GM12878 (cell line): ENCODE results near the gene EGFR. TPM values are rescaled to one million over a fixed set of nuclear protein-coding genes. Genes with fewer than 3 reads are reported as not detected.

Experiments
- ATAC-seq: fragments of 200-7000 bp; cut with Tn5 transposase; 3 replicates; pipeline ENCODE4 v1.9.1; 2020; ENCODE audit warnings: mild to moderate bottlenecking, moderate library complexity
- BruUV-seq: library from RNA; stranded (reverse); fragments of 400-500 nt; replicated peaks from 2 replicates; lab custom pipeline; 2021; lab: Mats Ljungman, UMichigan
- CTCF ChIA-PET: fragments of 300-600 bp; sonication (Branson Sonifier 250); formaldehyde crosslinking; extraction: SDS; loops from one replicate; lab custom pipeline; 2021; ENCODE audit warnings: inconsistent platforms; lab: Yijun Ruan, JAX
- POLR2A ChIA-PET: fragments of 350-600 bp; formaldehyde crosslinking; extraction: SDS; loops from one replicate; lab custom pipeline; 2021; ENCODE audit warnings: inconsistent platforms; lab: Charles Lee
- RAD21 ChIA-PET: fragments of 300-600 bp; sonication (Branson Sonifier 250); formaldehyde crosslinking; loops from one replicate; lab custom pipeline; 2023; ENCODE audit warnings: antibody characterized with exemption; ENCODE audit not compliant: unreplicated experiment; lab: Charles Lee
- SMC1A ChIA-PET: fragments of 300-600 bp; sonication (Branson Sonifier 250); formaldehyde crosslinking; loops from one replicate; lab custom pipeline; 2023; ENCODE audit not compliant: unreplicated experiment, uncharacterized antibody; lab: Charles Lee
- DNase-seq: peaks from one replicate; pipeline ENCODE4 v3.0.0-alpha.2; 2011; ENCODE audit warnings: low read depth, low spot score
- FAIRE-seq: peaks from 3 replicates; lab custom pipeline; 2011; peaks lifted over from hg19 to GRCh38; lab: Jason Lieb, UNC
- H2AFZ ChIP-seq: 2 replicates; pipeline ENCODE4 v1.6.0; 2011; ENCODE audit warnings: low read depth, low read length, control low read depth; ENCODE audit not compliant: control insufficient read depth
- H3K27ac ChIP-seq: 2 replicates; pipeline ENCODE4 v1.5.1; 2011; ENCODE audit warnings: control low read depth; ENCODE audit not compliant: control insufficient read depth, insufficient read depth
- H3K27me3 ChIP-seq, 2 experiments: replicated peaks in 1 of 2; 2 replicates each; pipeline versions ENCODE4 v1.6.0 to v1.6.1; 2011; ENCODE audit warnings: low read length in 1 of 2; ENCODE audit not compliant: control insufficient read depth in 2 of 2, insufficient read depth in 2 of 2
- H3K36me3 ChIP-seq, 2 experiments: 2 replicates each; pipeline ENCODE4 v1.5.1; 2011; ENCODE audit warnings: low read length in 1 of 2; ENCODE audit not compliant: control insufficient read depth in 2 of 2, insufficient read depth in 2 of 2
- H3K4me1 ChIP-seq: 2 replicates; pipeline ENCODE4 v1.6.1; 2011; ENCODE audit warnings: mild to moderate bottlenecking, low read length, moderate library complexity, mixed read lengths; ENCODE audit not compliant: control insufficient read depth, insufficient read depth
- H3K4me2 ChIP-seq: 2 replicates; pipeline ENCODE4 v1.6.0; 2011; ENCODE audit warnings: control low read depth; ENCODE audit not compliant: control insufficient read depth, insufficient read depth
- H3K4me3 ChIP-seq: fragments of 200-600 bp; sonication (generic); 2 replicates; pipeline ENCODE4 v1.5.1; 2016
- H3K79me2 ChIP-seq: 2 replicates; pipeline ENCODE4 v1.6.0; 2011; ENCODE audit warnings: low read length; ENCODE audit not compliant: control insufficient read depth, insufficient read depth
- H3K9ac ChIP-seq: 2 replicates; pipeline ENCODE4 v1.8.0; 2011; ENCODE audit warnings: low read length, control low read depth, mixed read lengths; ENCODE audit not compliant: control insufficient read depth, insufficient read depth
- H3K9me3 ChIP-seq: replicated peaks from 3 replicates; pipeline ENCODE4 v1.5.1; 2011; ENCODE audit warnings: mild to moderate bottlenecking, low read length; ENCODE audit not compliant: control insufficient read depth, insufficient read depth
- H4K20me1 ChIP-seq: 2 replicates; pipeline ENCODE4 v1.6.0; 2011; ENCODE audit not compliant: control insufficient read depth, insufficient read depth
- DPF2 ChIP-seq: fragments of 450-650 bp; IDR thresholded peaks from 2 replicates; pipeline ENCODE4 v1.6.1; 2017; ENCODE audit warnings: mild to moderate bottlenecking
- EGR1 ChIP-seq, 2 experiments: IDR thresholded peaks; 1 replicate in 1 of 2; 2 replicates in 1 of 2; pipeline ENCODE4 v1.6.1; 2011 to 2012; ENCODE audit warnings: low read depth in 2 of 2, low read length in 2 of 2, borderline replicate concordance in 1 of 2, mild to moderate bottlenecking in 1 of 2, moderate library complexity in 1 of 2
- MEF2A ChIP-seq: IDR thresholded peaks from 2 replicates; pipeline ENCODE4 v1.6.1; 2011; ENCODE audit warnings: low read depth, mild to moderate bottlenecking, low read length, moderate library complexity; ENCODE audit not compliant: insufficient read depth
- MTA2 ChIP-seq: fragments of 450-650 bp; IDR thresholded peaks from 2 replicates; pipeline ENCODE4 v1.6.1; 2016; ENCODE audit warnings: low read depth, mild to moderate bottlenecking, moderate library complexity
- NBN ChIP-seq: fragments of 450-650 bp; IDR thresholded peaks from 2 replicates; pipeline ENCODE4 v1.6.1; 2016
- NFXL1 ChIP-seq: fragments of 450-650 bp; IDR thresholded peaks from 2 replicates; pipeline ENCODE4 v1.6.1; 2017; ENCODE audit warnings: antibody characterized with exemption, mild to moderate bottlenecking, borderline replicate concordance
- NFYA ChIP-seq: IDR thresholded peaks from 2 replicates; pipeline ENCODE4 v1.6.1; 2011; ENCODE audit warnings: low read depth, mild to moderate bottlenecking, low read length, improper control_type of control experiment, borderline replicate concordance
- NR2F1 ChIP-seq: fragments of 450-650 bp; conservative IDR thresholded peaks from 2 replicates; pipeline ENCODE4 v1.6.1; 2017; ENCODE audit warnings: mild to moderate bottlenecking
- TARDBP ChIP-seq: IDR thresholded peaks from 2 replicates; pipeline ENCODE4 v1.6.1; 2016; ENCODE audit warnings: borderline replicate concordance
- ZNF274 ChIP-seq: IDR thresholded peaks from one replicate; pipeline ENCODE4 v1.8.0; 2011; ENCODE audit not compliant: insufficient read length, insufficient read depth
- WGBS: methylation state at CpG from one replicate; pipeline ENCODE4 v1.1.6; 2016; ENCODE audit warnings: low lambda C conversion rate; ENCODE audit not compliant: insufficient replicate concordance, insufficient coverage; ENCODE audit errors: missing lambda C conversion rate; 5-methylcytosine and 5-hydroxymethylcytosine counted together
- in situ Hi-C: fragments of 300-500 bp; cut with MboI; formaldehyde crosslinking; loops from 9 replicates; pipeline ENCODE4 v1.14.3; 2018; ENCODE audit warnings: mixed read lengths
- intact Hi-C: fragments of 100-400 bp; cut with micrococcal nuclease; formaldehyde crosslinking; loops from one replicate; pipeline ENCODE4 v1.14.2; 2022; ENCODE audit not compliant: unreplicated experiment
- polyA plus RNA-seq, 11 experiments: library from polyadenylated mRNA; depleted of rRNA in 4 of 11; unstranded in 6 of 11; stranded (reverse) in 5 of 11; fragments of >200 nt; fragmentation: Nextera tagmentation in 4 of 11; fragmentation: Illumina TruSeq in 1 of 11; extraction: Ambion mirVana in 4 of 11; extraction: Trizol in 1 of 11; gene quantifications; 1 replicate in 1 of 11; 2 replicates in 10 of 11; pipeline versions ENCODE4 v1.2.1 to v1.2.3, GENCODE V29; 2011 to 2016; ENCODE audit warnings: inconsistent platforms in 2 of 11, missing spikeins in 2 of 11, low read depth in 1 of 11
- total RNA-seq, 4 experiments: library from RNA; depleted of rRNA in 3 of 4; stranded (reverse); fragments of >200 nt in 3 of 4; fragmentation: Illumina TruSeq in 1 of 4; extraction: Trizol in 1 of 4; gene quantifications; 2 replicates each; pipeline versions ENCODE4 v1.2.1 to v1.2.3, GENCODE V29; 2013 to 2021
- TF ChIP-seq, protein P1 (sequence below): fragments of 450-650 bp; conservative IDR thresholded peaks from 2 replicates; pipeline ENCODE4 v1.6.1; 2017; ENCODE audit warnings: mild to moderate bottlenecking, moderate library complexity
- TF ChIP-seq, protein P2 (sequence below): IDR thresholded peaks from 2 replicates; pipeline ENCODE4 v1.6.1; 2011; ENCODE audit warnings: borderline replicate concordance, low read depth, mild to moderate bottlenecking, moderate library complexity, mixed read lengths, low read length; ENCODE audit not compliant: insufficient read depth; ENCODE audit errors: extremely low read length
- TF ChIP-seq, protein P3 (sequence below): fragments of 450-650 bp; formaldehyde crosslinking; IDR thresholded peaks from 2 replicates; pipeline ENCODE4 v1.5.0; 2022; ENCODE audit warnings: mild to moderate bottlenecking, missing genetic modification characterization

EGFR gene
- total and polyA plus RNA-seq, 10 of the 15 experiments (the other 5 are each of a cell fraction or from before 2014, with no cell fraction given) = 0.01 to 0.31 TPM; not detected in 8

GRCh38 chr7:55181762-55182161, 162.9 kb downstream of the EGFR start:
- no peak for FAIRE-seq

GRCh38 chr7:55183897-55184296, 165.1 kb downstream of the EGFR start:
- FAIRE-seq (no peak), ATAC-seq (no peak), DNase-seq (no peak)
- SMC1A ChIA-PET = interaction anchor here (1.6 kb wide), 1 partner anchor 30 kb away, joined by 3 read pairs; no protein-coding TSS in a partner anchor
- intact Hi-C loops = no loop called here
- Histone ChIP-seq H4K20me1 (no peaks in the 10 kb centered on the region), H3K9ac (no peak overlapping the region), H2AFZ (no peak overlapping the region), H3K4me3 (no peak overlapping the region), H3K79me2 (no peaks in the 10 kb centered on the region), H3K4me2 (no peak overlapping the region), H3K36me3 (no peaks in the 10 kb centered on the region), H3K27ac (no peak overlapping the region), H3K27me3 (peaks cover 0 to 2% of the 10 kb centered on the region in 2 experiments; a peak in 1 of 4 replicates), H3K4me1 (no peaks in the 10 kb centered on the region), H3K9me3 (no peaks in the 10 kb centered on the region)
- 47% methylated on average over 14 of the region's 15 CpGs for WGBS
- POLR2A ChIA-PET = interaction anchor here (0.6 kb wide), 1 partner anchor 18 kb away, joined by 4 read pairs; no protein-coding TSS in a partner anchor
- no TSS peak for BruUV-seq
- in situ Hi-C loops = no loop called here
- RAD21 ChIA-PET = no interaction called here
- CTCF ChIA-PET = no interaction called here
- TF ChIP-seq NFXL1 (no peak), NBN (no peak), MEF2A (no peak), EGR1 (IDR thresholded peaks at IDR 0.05; ENCODE audit: borderline replicate concordance in 1 of 2, low read depth in 2 of 2, low read length in 2 of 2) (no peak), ZNF274 (no peak), NFYA (no peak), MTA2 (no peak)
- TF ChIP-seq, protein P1, sequence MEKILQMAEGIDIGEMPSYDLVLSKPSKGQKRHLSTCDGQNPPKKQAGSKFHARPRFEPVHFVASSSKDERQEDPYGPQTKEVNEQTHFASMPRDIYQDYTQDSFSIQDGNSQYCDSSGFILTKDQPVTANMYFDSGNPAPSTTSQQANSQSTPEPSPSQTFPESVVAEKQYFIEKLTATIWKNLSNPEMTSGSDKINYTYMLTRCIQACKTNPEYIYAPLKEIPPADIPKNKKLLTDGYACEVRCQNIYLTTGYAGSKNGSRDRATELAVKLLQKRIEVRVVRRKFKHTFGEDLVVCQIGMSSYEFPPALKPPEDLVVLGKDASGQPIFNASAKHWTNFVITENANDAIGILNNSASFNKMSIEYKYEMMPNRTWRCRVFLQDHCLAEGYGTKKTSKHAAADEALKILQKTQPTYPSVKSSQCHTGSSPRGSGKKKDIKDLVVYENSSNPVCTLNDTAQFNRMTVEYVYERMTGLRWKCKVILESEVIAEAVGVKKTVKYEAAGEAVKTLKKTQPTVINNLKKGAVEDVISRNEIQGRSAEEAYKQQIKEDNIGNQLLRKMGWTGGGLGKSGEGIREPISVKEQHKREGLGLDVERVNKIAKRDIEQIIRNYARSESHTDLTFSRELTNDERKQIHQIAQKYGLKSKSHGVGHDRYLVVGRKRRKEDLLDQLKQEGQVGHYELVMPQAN = no peak
- TF ChIP-seq, protein P2, sequence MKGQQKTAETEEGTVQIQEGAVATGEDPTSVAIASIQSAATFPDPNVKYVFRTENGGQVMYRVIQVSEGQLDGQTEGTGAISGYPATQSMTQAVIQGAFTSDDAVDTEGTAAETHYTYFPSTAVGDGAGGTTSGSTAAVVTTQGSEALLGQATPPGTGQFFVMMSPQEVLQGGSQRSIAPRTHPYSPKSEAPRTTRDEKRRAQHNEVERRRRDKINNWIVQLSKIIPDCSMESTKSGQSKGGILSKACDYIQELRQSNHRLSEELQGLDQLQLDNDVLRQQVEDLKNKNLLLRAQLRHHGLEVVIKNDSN = no peak
- TF ChIP-seq, protein P3, sequence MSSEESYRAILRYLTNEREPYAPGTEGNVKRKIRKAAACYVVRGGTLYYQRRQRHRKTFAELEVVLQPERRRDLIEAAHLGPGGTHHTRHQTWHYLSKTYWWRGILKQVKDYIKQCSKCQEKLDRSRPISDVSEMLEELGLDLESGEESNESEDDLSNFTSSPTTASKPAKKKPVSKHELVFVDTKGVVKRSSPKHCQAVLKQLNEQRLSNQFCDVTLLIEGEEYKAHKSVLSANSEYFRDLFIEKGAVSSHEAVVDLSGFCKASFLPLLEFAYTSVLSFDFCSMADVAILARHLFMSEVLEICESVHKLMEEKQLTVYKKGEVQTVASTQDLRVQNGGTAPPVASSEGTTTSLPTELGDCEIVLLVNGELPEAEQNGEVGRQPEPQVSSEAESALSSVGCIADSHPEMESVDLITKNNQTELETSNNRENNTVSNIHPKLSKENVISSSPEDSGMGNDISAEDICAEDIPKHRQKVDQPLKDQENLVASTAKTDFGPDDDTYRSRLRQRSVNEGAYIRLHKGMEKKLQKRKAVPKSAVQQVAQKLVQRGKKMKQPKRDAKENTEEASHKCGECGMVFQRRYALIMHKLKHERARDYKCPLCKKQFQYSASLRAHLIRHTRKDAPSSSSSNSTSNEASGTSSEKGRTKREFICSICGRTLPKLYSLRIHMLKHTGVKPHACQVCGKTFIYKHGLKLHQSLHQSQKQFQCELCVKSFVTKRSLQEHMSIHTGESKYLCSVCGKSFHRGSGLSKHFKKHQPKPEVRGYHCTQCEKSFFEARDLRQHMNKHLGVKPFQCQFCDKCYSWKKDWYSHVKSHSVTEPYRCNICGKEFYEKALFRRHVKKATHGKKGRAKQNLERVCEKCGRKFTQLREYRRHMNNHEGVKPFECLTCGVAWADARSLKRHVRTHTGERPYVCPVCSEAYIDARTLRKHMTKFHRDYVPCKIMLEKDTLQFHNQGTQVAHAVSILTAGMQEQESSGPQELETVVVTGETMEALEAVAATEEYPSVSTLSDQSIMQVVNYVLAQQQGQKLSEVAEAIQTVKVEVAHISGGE (CRISPR knock-in tag) = no peak

More at GRCh38 chr7:55181762-55182161, 162.9 kb downstream of the EGFR start:
- ChIA-PET CTCF (no interaction called here), SMC1A (no interaction called here), RAD21 (no interaction called here), POLR2A (no interaction called here)
- Histone ChIP-seq H3K4me3 (no peak overlapping the region), H3K9me3 (no peaks in the 10 kb centered on the region), H3K36me3 (no peaks in the 10 kb centered on the region), H3K4me2 (no peak overlapping the region), H3K27ac (no peak overlapping the region), H3K79me2 (no peaks in the 10 kb centered on the region), H3K4me1 (no peaks in the 10 kb centered on the region), H2AFZ (no peak overlapping the region), H3K27me3 (peaks cover 0 to 2% of the 10 kb centered on the region in 2 experiments; a peak in 2 of 4 replicates), H3K9ac (no peak overlapping the region), H4K20me1 (no peaks in the 10 kb centered on the region)
- in situ Hi-C loops = no loop called here
- WGBS = 28% methylated on average over 4 of the region's 4 CpGs
- ATAC-seq (no peak), DNase-seq (no peak)
- intact Hi-C loops = no loop called here
- BruUV-seq = no TSS peak
- TF ChIP-seq NR2F1 (no peak), DPF2 (no peak), TARDBP (no peak)
